HG02763 (cell line): ENCODE measurements around the gene LMO1.

Experiments
- ATAC-seq: cut with Tn5 transposase; IDR thresholded peaks from one replicate; pipeline ENCODE4 v1.9.1; 2021; ENCODE audit warnings: mild to moderate bottlenecking, moderate library complexity; ENCODE audit not compliant: unreplicated experiment

Gene LMO1

GRCh38 chr11:8263769-8264410 is at the start of gene LMO1:
Gene LMO1 (minus strand): TSS chr11:8263878. CDS start chr11:8263362, 516 bp downstream.
- no peak for ATAC-seq

- ATAC-seq: no peak
Observed at GRCh38 chr11:8312986-8313385, 49.3 kb upstream of the LMO1 start.

DNA sequence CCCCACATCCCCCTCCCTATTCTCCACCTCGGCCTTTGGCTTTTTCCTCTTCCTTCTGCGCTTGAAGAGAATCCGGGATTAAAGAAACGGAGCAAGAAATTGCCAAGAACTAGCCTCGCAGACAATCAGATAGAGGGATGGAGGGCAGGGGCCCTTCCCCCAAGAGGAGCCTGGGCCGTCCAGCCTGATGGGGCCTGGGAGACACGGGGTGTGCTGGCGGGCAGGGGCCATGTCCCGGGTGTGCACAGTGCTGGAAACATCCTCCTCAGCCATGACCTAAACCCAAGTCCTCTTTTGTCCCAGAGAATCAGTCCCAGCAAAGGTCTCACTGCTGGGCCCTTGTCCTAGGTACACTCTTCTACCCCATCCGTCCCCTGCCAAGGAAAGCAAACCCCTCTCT is 47.7 kb upstream of the LMO1 start:
- no peak for ATAC-seq

DNA sequence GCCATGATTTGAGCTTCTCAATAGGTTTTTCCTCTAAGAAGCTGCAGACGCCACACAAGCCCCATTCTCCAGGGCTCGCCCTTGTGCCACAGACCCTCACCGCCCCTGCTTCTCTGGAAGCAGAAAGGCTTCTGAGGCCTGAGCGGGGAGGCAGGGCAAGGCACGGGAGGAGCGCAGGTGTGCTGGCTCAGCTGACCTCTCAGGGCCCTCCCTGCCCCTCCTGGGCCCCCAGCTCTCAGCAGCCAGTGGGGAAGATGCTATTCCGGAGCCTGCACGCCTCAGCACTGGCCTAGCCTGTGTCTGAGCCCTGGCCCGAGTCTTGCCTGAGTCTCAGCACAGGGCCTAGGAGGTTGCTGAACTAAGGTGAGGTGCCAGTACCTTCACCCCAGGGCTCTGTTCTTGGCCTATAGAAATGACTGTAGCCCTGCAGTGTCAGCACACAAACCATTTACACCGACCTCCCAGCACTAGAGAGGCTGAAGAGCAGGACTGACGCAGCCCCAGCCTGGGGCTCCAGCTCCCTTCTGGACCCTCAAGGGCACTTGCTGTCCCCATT is 47.1 kb upstream of the LMO1 start:
- ATAC-seq: no peak

- no peak for ATAC-seq
Observed at GRCh38 chr11:8309862-8310261, 46.2 kb upstream of the LMO1 start.

DNA sequence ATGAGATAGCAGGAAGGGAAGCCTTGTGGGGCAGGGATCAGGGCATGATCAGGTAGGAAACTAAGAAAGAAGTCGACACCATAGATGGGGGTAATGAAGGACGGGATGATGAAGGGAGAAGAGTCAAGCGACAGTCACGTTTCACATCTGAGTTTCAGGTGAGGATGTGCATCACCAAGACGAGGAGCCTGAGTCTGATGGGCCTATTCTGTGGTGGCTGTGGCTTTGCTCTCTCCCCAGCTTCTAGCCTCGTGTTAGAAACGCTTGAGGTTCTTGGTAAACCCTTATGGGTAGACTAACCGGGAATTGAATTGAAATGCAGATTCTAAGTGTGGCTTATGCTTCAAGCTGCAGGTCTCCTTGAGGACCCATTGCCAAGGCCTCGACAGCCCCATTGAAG is 45.6 kb upstream of the LMO1 start:
- no peak for ATAC-seq

- ATAC-seq: no peak
Observed at GRCh38 chr11:8307601-8308000, 43.9 kb upstream of the LMO1 start.

GRCh38 chr11:8301622-8302021 is 37.9 kb upstream of the LMO1 start:
- no peak for ATAC-seq

DNA sequence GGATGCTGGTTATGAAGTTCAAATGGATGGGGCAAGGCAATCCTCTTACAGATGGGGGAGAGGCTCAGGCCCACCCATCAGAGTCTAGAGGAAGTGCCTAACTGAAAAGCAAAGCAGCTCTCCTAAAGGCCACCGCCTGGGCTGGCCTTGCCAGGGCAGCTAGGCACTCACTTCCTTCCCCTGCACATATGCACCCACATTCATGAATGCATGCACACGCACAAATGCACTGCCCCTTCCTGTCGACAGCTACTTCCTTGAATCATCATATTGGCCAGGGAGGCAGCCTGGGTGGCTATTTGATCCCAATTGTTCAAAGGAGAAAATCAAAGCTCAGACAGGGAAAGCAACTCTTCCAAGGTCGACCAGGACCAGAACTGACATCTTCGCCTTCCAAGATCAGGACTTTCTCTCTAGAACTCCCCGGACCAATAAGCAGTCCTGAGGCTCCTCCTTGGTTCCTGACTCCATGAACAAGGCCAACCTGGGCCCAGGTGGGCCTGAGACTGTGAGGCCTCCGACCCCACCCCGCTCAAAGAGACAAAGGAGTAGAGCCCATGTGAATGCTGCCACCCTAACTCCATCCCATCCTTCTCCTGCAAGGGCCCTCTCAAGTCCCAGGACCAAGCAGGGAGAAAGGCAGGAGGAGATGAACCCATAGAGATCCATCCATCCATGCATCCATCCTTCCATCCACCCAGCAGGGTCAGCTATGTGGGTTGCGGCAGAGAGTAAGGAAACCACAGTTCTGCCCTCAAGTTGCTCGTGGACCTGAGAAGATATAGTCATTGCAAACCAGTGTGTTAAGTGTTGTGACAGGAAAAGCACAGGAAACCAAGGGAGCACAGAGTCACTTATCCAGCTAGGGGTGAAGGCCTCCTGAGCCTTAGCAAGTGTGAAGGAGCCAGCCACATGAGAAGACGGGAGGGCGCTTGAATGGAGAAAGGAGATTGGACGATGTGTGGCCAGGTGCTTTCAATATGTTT is 35.4 kb upstream of the LMO1 start:
- no peak for ATAC-seq

GRCh38 chr11:8297781-8298440 is 34.2 kb upstream of the LMO1 start:
- ATAC-seq: no peak

DNA sequence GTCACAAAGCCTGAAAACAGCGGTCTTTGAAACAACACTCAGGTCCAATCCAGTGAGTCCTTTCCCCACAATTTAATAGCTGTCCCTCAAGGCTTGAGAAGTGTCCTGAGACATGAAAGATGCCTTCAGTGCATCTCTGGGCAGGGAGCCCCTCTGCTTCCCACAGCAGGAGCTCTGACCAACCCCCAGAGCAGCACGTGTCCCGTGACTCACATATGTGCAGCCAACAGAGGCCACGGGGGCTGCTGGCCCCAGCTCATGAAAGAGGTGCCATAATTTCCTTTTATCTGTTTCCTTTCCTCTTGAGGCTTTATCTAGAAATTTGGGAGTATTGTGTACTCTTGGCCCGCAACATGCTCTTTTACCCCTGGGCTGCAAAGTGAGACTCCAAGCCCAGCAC is 33.2 kb upstream of the LMO1 start:
- ATAC-seq: no peak

DNA sequence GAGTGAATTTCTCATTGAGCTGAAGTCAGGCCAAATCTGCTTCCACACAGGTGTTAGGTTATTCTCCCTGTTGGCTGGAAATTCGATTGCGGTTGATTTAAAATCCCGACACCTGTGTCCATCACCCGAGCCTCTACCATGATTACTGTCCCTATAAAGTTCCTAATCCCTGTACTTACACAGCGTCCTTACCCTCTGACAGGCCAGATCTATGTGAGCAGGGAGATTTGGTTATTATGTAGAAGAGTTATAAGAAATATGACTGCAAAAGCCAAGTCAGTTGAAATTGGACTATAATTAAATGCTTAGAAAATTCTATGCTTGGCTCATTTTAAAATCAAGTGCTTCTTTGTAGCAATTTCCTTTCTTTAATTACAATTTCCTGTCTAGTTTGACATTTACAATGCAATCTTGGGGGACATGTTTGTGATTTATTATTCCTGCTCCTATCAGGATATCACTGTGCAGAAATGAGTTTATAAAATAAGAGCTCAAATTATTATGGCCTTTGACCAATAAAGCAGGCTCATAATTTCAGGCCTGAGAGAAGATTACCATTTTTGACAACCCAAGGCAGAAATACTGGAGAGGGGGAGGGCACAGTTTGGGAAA is 32.5 kb upstream of the LMO1 start:
- no peak for ATAC-seq

- no peak for ATAC-seq
Observed at GRCh38 chr11:8294251-8294935, 30.7 kb upstream of the LMO1 start.

DNA sequence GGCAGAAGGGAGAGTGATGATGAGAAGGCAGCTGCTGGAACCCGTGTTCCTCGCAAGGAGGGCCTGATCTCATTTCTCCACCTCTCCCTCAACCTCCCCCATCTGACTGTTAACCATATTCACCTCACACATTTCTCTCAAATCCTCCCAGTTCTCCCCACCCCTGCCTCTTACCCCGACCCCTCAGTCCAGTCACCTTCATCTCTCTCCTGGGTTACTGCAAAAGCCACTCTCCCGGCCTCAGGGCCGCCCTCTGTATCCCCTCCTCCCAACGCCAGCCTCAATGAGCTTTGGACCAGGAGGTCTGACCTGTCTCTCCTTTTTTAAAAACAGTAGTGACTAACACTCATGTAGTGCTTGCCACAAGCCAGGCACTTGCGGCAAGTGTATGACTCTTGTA is 29.5 kb upstream of the LMO1 start:
- no peak for ATAC-seq

GRCh38 chr11:8292351-8292750 is 28.7 kb upstream of the LMO1 start:
- no peak for ATAC-seq

GRCh38 chr11:8291421-8292350 is 28.0 kb upstream of the LMO1 start:
- no peak for ATAC-seq

DNA sequence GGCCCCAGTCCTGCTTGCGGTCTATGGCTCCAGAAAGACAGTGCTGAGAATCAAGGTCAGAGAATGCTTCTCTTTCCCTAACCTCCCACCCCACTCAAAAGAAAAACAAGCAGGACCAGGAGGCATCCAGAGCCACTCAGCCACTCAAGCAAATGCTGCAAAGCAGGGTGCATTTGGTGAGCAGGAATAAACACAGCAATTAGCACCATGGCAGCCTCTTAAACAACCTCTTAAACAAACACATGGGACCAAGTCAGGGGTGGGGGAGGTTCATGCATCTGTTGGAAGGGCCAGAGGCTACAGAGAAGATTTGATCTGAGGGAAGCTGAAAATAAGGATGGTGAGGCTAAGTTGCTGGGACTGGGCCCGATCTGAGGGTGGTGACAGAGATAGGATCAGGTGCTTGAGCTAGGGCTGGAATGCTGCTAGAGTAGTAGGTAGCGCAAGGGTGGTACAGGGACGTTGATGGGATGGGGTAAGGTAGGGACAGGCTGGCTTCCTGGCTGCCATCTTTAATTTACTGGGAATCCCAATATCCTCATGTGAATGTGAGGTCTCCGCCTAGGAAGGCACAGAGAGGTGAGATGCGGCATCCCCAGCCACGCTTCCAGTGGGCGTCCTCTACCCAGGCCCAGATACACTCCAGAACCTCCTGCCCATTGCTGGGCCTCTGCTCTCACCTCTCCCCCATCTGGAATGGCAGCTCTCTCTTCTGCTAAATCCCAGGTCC is 26.6 kb upstream of the LMO1 start:
- ATAC-seq: no peak

DNA sequence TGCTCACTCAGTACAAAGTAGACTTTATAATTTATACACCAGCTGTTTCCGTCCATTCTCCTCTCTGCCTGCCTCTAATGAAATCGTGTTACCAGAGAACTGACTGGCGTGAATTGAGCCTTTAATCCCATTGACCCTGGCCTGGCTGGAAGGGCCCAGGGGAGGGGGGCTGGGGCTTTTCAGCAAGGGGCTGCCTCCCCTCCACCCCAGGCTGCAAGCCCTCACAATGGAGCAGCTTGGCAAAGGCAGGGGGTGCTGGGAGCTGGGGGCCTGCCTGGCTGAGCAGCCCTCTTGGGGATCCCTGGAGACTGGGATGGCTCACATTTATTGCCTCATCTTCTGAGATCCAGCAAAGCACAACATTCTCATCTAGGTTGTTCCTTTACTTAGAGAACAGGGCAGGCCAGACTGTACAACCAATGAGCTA is 25.8 kb upstream of the LMO1 start:
- ATAC-seq: no peak
